GM23338 (cell line): ENCODE data around the gene PPP2R3B. TPM values are rescaled to one million over a fixed set of nuclear protein-coding genes. Genes with fewer than 3 reads are reported as not detected.

Source experiments
- ATAC-seq: fragments of 200-7000 bp; cut with Tn5 transposase; 3 replicates; pipeline ENCODE4 v1.9.1; 2020
- DNase-seq: peaks from one replicate; pipeline ENCODE4 v3.0.0-alpha.2; 2015; ENCODE audit warnings: low spot score
- H2AFZ ChIP-seq: fragments of 200-600 bp; sonication (generic); 2 replicates; pipeline ENCODE4 v1.8.0; 2016; ENCODE audit warnings: antibody characterized with exemption, mild to moderate bottlenecking, moderate library complexity
- H3F3A ChIP-seq: fragments of 200-600 bp; sonication (generic); replicated peaks from 2 replicates; pipeline ENCODE4 v1.8.0; 2017; ENCODE audit warnings: antibody characterized with exemption, mixed run types, low read depth
- H3K27ac ChIP-seq: fragments of 200-600 bp; sonication (generic); 2 replicates; pipeline ENCODE4 v1.6.1; 2016; ENCODE audit warnings: low read depth
- H3K27me3 ChIP-seq: fragments of 200-600 bp; sonication (generic); 2 replicates; pipeline ENCODE4 v1.8.0; 2016; ENCODE audit warnings: mild to moderate bottlenecking, mixed run types, moderate library complexity; ENCODE audit not compliant: insufficient read depth
- H3K36me3 ChIP-seq: fragments of 200-600 bp; sonication (generic); 2 replicates; pipeline ENCODE4 v1.8.0; 2016; ENCODE audit warnings: mild to moderate bottlenecking; ENCODE audit not compliant: insufficient read depth
- H3K4me1 ChIP-seq: fragments of 200-600 bp; sonication (generic); 2 replicates; pipeline ENCODE4 v1.8.0; 2016; ENCODE audit warnings: mild to moderate bottlenecking, moderate library complexity; ENCODE audit not compliant: insufficient read depth
- H3K4me2 ChIP-seq: fragments of 200-600 bp; sonication (generic); 2 replicates; pipeline ENCODE4 v1.7.1; 2017; ENCODE audit warnings: mixed run types
- H3K4me3 ChIP-seq: fragments of 200-600 bp; sonication (generic); 2 replicates; pipeline ENCODE4 v1.6.1; 2016; ENCODE audit warnings: mixed run types
- H3K79me2 ChIP-seq: fragments of 200-600 bp; sonication (generic); replicated peaks from 2 replicates; pipeline ENCODE4 v1.8.0; 2017; ENCODE audit warnings: mild to moderate bottlenecking; ENCODE audit not compliant: insufficient read depth
- H3K9me2 ChIP-seq: fragments of 200-600 bp; sonication (generic); 2 replicates; pipeline ENCODE4 v1.8.0; 2017; ENCODE audit not compliant: insufficient read depth
- H4K20me1 ChIP-seq: fragments of 200-600 bp; sonication (generic); replicated peaks from 2 replicates; pipeline ENCODE4 v1.8.0; 2017; ENCODE audit warnings: mild to moderate bottlenecking; ENCODE audit not compliant: insufficient read depth
- H3K27ac Mint-ChIP-seq: 2 replicates; pipeline ENCODE4 v1.8.0; 2020; ENCODE audit warnings: inconsistent platforms, mild to moderate bottlenecking, moderate library complexity, mixed read lengths
- H3K27me3 Mint-ChIP-seq: 3 replicates; pipeline ENCODE4 v1.8.0; 2022; ENCODE audit warnings: low read depth, mild to moderate bottlenecking, moderate library complexity, mixed read lengths, inconsistent platforms; ENCODE audit not compliant: insufficient read depth, poor library complexity
- H3K36me3 Mint-ChIP-seq: 3 replicates; pipeline ENCODE4 v1.8.0; 2021; ENCODE audit warnings: low read depth, mild to moderate bottlenecking, inconsistent platforms, moderate library complexity, mixed read lengths
- H3K4me1 Mint-ChIP-seq: 3 replicates; pipeline ENCODE4 v1.8.0; 2020; ENCODE audit warnings: mild to moderate bottlenecking, inconsistent platforms, mixed read lengths
- H3K4me3 Mint-ChIP-seq: 3 replicates; pipeline ENCODE4 v1.8.0; 2021; ENCODE audit warnings: moderate library complexity, mild to moderate bottlenecking, inconsistent platforms, mixed read lengths
- H3K9me3 Mint-ChIP-seq: 3 replicates; pipeline ENCODE4 v1.8.0; 2020; ENCODE audit warnings: moderate library complexity, mild to moderate bottlenecking, inconsistent platforms, mixed read lengths
- CREB1 ChIP-seq: fragments of 250-450 bp; sonication (Bioruptor Pico); IDR thresholded peaks from 2 replicates; pipeline ENCODE4 v1.5.0; 2020; ENCODE audit warnings: low read depth, mild to moderate bottlenecking, moderate library complexity
- EZH2 ChIP-seq: fragments of 200-600 bp; sonication (generic); IDR thresholded peaks from one replicate; pipeline ENCODE4 v1.8.0; 2017; ENCODE audit warnings: antibody characterized with exemption, mild to moderate bottlenecking, low read depth; ENCODE audit not compliant: unreplicated experiment
- EZH2phosphoT487 ChIP-seq: fragments of 200-600 bp; sonication (generic); IDR thresholded peaks from one replicate; pipeline ENCODE4 v1.8.1; 2018; ENCODE audit warnings: antibody characterized with exemption; ENCODE audit not compliant: unreplicated experiment
- JUNB ChIP-seq: IDR thresholded peaks from one replicate; pipeline ENCODE4 v1.6.1; 2016; ENCODE audit warnings: antibody characterized with exemption; ENCODE audit not compliant: unreplicated experiment
- NANOG ChIP-seq: IDR thresholded peaks from 2 replicates; pipeline ENCODE4 v1.6.1; 2016; ENCODE audit warnings: antibody characterized with exemption, borderline replicate concordance
- POLR2AphosphoS5 ChIP-seq: IDR thresholded peaks from 2 replicates; pipeline ENCODE4 v1.6.1; 2016; ENCODE audit warnings: antibody characterized with exemption, low read depth
- STAT1 ChIP-seq: IDR thresholded peaks from one replicate; pipeline ENCODE4 v1.6.1; 2016; ENCODE audit warnings: antibody characterized with exemption; ENCODE audit not compliant: unreplicated experiment
- ZNF114 ChIP-seq: fragments of 250-450 bp; sonication (Bioruptor Pico); IDR thresholded peaks from 2 replicates; pipeline ENCODE4 v1.5.0; 2020; ENCODE audit warnings: mild to moderate bottlenecking, moderate library complexity
- ZNF331 ChIP-seq: fragments of 250-450 bp; sonication (Bioruptor Pico); IDR thresholded peaks from 2 replicates; pipeline ENCODE4 v1.5.0; 2020; ENCODE audit warnings: low read depth, mild to moderate bottlenecking, moderate library complexity
- polyA plus RNA-seq: library from polyadenylated mRNA; unstranded; fragments of >200 nt; fragmentation: Nextera tagmentation; extraction: Ambion mirVana; gene quantifications from 2 replicates; pipeline ENCODE4 v1.2.1, GENCODE V29; 2016
- total RNA-seq: library from RNA; depleted of rRNA; stranded (reverse); fragments of >200 nt; shearing (Covaris generic); gene quantifications from 2 replicates; pipeline ENCODE4 v1.2.3, GENCODE V29; 2014
- TF ChIP-seq, protein P1 (sequence below): IDR thresholded peaks from 2 replicates; pipeline ENCODE4 v1.6.1; 2016; ENCODE audit warnings: antibody characterized with exemption
- TF ChIP-seq, protein P2 (sequence below): fragments of 250-450 bp; sonication (Bioruptor Pico); IDR thresholded peaks from 2 replicates; pipeline ENCODE4 v1.5.0; 2020; ENCODE audit warnings: mild to moderate bottlenecking, moderate library complexity
- TF ChIP-seq, protein P3 (sequence below): IDR thresholded peaks from one replicate; pipeline ENCODE4 v1.6.1; 2018; ENCODE audit warnings: antibody characterized with exemption; ENCODE audit not compliant: unreplicated experiment
- TF ChIP-seq, protein P4 (sequence below), 2 experiments: fragments of 200-600 bp in 1 of 2; sonication (generic) in 1 of 2; conservative IDR thresholded peaks; 2 replicates each; pipeline versions ENCODE4 v1.5.1 to v1.6.1; 2016 to 2017; ENCODE audit warnings: antibody characterized with exemption in 2 of 2, low read depth in 2 of 2, mild to moderate bottlenecking in 2 of 2, moderate library complexity in 1 of 2

PPP2R3B gene
- total and polyA plus RNA-seq, 2 experiments from 2014 or later, result 50.1 to 104 TPM

DNA sequence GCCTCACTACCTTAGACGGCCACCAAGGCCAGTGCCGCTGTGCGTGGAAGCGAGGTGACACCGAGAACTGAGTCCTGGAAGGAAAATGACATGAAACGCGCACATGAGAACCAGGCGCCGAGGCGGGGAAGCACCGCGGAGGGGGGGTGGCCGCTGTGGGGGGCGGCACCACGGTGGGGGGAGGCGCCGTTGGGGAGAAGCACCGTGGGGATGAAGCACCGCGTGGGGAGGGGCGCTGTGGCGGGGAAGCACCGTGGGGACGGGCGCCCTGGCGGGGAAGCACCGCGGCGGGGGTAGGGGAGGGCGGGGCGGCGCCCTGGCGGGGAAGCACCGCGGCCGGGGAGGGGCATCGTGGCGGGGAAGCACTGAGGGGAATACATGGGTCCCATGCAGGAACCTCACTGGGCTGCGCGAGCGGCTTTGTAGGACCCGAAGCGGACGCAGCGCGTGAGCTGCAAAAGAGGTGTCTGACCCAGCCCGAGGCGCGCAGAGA is 28.0 kb downstream of the PPP2R3B start:
- no peak overlapping the region for H3K27ac ChIP-seq
- TF ChIP-seq CREB1 (CRISPR knock-in tag) (no peak), POLR2AphosphoS5 (no peak), JUNB (no peak), EZH2 (no peak), NANOG (no peak), ZNF114 (CRISPR knock-in tag) (no peak), ZNF331 (CRISPR knock-in tag) (no peak), STAT1 (no peak), EZH2phosphoT487 (no peak)
- TF ChIP-seq, protein P1, sequence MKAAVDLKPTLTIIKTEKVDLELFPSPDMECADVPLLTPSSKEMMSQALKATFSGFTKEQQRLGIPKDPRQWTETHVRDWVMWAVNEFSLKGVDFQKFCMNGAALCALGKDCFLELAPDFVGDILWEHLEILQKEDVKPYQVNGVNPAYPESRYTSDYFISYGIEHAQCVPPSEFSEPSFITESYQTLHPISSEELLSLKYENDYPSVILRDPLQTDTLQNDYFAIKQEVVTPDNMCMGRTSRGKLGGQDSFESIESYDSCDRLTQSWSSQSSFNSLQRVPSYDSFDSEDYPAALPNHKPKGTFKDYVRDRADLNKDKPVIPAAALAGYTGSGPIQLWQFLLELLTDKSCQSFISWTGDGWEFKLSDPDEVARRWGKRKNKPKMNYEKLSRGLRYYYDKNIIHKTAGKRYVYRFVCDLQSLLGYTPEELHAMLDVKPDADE, result no peak
- TF ChIP-seq, protein P2, sequence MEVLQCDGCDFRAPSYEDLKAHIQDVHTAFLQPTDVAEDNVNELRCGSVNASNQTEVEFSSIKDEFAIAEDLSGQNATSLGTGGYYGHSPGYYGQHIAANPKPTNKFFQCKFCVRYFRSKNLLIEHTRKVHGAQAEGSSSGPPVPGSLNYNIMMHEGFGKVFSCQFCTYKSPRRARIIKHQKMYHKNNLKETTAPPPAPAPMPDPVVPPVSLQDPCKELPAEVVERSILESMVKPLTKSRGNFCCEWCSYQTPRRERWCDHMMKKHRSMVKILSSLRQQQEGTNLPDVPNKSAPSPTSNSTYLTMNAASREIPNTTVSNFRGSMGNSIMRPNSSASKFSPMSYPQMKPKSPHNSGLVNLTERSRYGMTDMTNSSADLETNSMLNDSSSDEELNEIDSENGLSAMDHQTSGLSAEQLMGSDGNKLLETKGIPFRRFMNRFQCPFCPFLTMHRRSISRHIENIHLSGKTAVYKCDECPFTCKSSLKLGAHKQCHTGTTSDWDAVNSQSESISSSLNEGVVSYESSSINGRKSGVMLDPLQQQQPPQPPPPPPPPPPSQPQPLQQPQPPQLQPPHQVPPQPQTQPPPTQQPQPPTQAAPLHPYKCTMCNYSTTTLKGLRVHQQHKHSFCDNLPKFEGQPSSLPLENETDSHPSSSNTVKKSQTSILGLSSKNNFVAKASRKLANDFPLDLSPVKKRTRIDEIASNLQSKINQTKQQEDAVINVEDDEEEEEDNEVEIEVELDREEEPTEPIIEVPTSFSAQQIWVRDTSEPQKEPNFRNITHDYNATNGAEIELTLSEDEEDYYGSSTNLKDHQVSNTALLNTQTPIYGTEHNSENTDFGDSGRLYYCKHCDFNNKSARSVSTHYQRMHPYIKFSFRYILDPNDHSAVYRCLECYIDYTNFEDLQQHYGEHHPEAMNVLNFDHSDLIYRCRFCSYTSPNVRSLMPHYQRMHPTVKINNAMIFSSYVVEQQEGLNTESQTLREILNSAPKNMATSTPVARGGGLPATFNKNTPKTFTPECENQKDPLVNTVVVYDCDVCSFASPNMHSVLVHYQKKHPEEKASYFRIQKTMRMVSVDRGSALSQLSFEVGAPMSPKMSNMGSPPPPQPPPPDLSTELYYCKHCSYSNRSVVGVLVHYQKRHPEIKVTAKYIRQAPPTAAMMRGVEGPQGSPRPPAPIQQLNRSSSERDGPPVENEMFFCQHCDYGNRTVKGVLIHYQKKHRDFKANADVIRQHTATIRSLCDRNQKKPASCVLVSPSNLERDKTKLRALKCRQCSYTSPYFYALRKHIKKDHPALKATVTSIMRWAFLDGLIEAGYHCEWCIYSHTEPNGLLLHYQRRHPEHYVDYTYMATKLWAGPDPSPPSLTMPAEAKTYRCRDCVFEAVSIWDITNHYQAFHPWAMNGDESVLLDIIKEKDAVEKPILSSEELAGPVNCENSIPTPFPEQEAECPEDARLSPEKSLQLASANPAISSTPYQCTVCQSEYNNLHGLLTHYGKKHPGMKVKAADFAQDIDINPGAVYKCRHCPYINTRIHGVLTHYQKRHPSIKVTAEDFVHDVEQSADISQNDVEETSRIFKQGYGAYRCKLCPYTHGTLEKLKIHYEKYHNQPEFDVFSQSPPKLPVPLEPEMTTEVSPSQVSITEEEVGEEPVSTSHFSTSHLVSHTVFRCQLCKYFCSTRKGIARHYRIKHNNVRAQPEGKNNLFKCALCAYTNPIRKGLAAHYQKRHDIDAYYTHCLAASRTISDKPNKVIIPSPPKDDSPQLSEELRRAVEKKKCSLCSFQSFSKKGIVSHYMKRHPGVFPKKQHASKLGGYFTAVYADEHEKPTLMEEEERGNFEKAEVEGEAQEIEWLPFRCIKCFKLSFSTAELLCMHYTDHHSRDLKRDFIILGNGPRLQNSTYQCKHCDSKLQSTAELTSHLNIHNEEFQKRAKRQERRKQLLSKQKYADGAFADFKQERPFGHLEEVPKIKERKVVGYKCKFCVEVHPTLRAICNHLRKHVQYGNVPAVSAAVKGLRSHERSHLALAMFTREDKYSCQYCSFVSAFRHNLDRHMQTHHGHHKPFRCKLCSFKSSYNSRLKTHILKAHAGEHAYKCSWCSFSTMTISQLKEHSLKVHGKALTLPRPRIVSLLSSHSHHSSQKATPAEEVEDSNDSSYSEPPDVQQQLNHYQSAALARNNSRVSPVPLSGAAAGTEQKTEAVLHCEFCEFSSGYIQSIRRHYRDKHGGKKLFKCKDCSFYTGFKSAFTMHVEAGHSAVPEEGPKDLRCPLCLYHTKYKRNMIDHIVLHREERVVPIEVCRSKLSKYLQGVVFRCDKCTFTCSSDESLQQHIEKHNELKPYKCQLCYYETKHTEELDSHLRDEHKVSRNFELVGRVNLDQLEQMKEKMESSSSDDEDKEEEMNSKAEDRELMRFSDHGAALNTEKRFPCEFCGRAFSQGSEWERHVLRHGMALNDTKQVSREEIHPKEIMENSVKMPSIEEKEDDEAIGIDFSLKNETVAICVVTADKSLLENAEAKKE (CRISPR knock-in tag), result no peak
- TF ChIP-seq, protein P3, sequence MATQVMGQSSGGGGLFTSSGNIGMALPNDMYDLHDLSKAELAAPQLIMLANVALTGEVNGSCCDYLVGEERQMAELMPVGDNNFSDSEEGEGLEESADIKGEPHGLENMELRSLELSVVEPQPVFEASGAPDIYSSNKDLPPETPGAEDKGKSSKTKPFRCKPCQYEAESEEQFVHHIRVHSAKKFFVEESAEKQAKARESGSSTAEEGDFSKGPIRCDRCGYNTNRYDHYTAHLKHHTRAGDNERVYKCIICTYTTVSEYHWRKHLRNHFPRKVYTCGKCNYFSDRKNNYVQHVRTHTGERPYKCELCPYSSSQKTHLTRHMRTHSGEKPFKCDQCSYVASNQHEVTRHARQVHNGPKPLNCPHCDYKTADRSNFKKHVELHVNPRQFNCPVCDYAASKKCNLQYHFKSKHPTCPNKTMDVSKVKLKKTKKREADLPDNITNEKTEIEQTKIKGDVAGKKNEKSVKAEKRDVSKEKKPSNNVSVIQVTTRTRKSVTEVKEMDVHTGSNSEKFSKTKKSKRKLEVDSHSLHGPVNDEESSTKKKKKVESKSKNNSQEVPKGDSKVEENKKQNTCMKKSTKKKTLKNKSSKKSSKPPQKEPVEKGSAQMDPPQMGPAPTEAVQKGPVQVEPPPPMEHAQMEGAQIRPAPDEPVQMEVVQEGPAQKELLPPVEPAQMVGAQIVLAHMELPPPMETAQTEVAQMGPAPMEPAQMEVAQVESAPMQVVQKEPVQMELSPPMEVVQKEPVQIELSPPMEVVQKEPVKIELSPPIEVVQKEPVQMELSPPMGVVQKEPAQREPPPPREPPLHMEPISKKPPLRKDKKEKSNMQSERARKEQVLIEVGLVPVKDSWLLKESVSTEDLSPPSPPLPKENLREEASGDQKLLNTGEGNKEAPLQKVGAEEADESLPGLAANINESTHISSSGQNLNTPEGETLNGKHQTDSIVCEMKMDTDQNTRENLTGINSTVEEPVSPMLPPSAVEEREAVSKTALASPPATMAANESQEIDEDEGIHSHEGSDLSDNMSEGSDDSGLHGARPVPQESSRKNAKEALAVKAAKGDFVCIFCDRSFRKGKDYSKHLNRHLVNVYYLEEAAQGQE, result no peak
- TF ChIP-seq, protein P4, sequence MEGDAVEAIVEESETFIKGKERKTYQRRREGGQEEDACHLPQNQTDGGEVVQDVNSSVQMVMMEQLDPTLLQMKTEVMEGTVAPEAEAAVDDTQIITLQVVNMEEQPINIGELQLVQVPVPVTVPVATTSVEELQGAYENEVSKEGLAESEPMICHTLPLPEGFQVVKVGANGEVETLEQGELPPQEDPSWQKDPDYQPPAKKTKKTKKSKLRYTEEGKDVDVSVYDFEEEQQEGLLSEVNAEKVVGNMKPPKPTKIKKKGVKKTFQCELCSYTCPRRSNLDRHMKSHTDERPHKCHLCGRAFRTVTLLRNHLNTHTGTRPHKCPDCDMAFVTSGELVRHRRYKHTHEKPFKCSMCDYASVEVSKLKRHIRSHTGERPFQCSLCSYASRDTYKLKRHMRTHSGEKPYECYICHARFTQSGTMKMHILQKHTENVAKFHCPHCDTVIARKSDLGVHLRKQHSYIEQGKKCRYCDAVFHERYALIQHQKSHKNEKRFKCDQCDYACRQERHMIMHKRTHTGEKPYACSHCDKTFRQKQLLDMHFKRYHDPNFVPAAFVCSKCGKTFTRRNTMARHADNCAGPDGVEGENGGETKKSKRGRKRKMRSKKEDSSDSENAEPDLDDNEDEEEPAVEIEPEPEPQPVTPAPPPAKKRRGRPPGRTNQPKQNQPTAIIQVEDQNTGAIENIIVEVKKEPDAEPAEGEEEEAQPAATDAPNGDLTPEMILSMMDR (conservative IDR thresholded peaks at IDR 0.05; ENCODE audit: low read depth in 2 of 2), result no peak
- H2AFZ ChIP-seq, result no peak overlapping the region
- H3K4me2 ChIP-seq, result no peak overlapping the region
- Mint-ChIP-seq H3K4me3 (no peak overlapping the region), H3K4me1 (no peaks in the 10 kb centered on the region), H3K36me3 (peaks cover 73% of the 10 kb centered on the region), H3K9me3 (peaks cover 7% of the 10 kb centered on the region), H3K27me3 (peaks cover 8% of the 10 kb centered on the region), H3K27ac (no peak overlapping the region)
- no peaks in the 10 kb centered on the region for H3K4me1 ChIP-seq
- H4K20me1 ChIP-seq, result peaks cover 18% of the 10 kb centered on the region
- peak; percentile 65 for ATAC-seq
- H3K4me3 ChIP-seq, result no peak overlapping the region
- H3K79me2 ChIP-seq, result peaks cover 52% of the 10 kb centered on the region
- H3F3A ChIP-seq, result no peaks in the 10 kb centered on the region
- peak; percentile 54 for DNase-seq
- H3K27me3 ChIP-seq, result no peaks in the 10 kb centered on the region
- H3K36me3 ChIP-seq, result no peaks in the 10 kb centered on the region; the same call in 1 of the 2 replicates
- H3K9me2 ChIP-seq, result no peaks in the 10 kb centered on the region
